ENCODE measurements around the gene IGFL4. TPM values are rescaled to one million over a fixed set of nuclear protein-coding genes. Genes with fewer than 3 reads are reported as not detected.

The IGFL4 gene
- total and polyA plus RNA-seq, 10 of the 15 experiments (the other 5 are each of a cell fraction or from before 2014, with no cell fraction given): not detected

GRCh38 chr19:46073268-46073922 lies 32.6 kb upstream of the IGFL4 start (continued):
- TF ChIP-seq, protein P1, sequence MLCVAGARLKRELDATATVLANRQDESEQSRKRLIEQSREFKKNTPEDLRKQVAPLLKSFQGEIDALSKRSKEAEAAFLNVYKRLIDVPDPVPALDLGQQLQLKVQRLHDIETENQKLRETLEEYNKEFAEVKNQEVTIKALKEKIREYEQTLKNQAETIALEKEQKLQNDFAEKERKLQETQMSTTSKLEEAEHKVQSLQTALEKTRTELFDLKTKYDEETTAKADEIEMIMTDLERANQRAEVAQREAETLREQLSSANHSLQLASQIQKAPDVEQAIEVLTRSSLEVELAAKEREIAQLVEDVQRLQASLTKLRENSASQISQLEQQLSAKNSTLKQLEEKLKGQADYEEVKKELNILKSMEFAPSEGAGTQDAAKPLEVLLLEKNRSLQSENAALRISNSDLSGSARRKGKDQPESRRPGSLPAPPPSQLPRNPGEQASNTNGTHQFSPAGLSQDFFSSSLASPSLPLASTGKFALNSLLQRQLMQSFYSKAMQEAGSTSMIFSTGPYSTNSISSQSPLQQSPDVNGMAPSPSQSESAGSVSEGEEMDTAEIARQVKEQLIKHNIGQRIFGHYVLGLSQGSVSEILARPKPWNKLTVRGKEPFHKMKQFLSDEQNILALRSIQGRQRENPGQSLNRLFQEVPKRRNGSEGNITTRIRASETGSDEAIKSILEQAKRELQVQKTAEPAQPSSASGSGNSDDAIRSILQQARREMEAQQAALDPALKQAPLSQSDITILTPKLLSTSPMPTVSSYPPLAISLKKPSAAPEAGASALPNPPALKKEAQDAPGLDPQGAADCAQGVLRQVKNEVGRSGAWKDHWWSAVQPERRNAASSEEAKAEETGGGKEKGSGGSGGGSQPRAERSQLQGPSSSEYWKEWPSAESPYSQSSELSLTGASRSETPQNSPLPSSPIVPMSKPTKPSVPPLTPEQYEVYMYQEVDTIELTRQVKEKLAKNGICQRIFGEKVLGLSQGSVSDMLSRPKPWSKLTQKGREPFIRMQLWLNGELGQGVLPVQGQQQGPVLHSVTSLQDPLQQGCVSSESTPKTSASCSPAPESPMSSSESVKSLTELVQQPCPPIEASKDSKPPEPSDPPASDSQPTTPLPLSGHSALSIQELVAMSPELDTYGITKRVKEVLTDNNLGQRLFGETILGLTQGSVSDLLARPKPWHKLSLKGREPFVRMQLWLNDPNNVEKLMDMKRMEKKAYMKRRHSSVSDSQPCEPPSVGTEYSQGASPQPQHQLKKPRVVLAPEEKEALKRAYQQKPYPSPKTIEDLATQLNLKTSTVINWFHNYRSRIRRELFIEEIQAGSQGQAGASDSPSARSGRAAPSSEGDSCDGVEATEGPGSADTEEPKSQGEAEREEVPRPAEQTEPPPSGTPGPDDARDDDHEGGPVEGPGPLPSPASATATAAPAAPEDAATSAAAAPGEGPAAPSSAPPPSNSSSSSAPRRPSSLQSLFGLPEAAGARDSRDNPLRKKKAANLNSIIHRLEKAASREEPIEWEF (IDR thresholded peaks at IDR 0.05; ENCODE audit: insufficient replicate concordance, low read depth, low read length): no peak
- TF ChIP-seq YY1 (IDR thresholded peaks at IDR 0.05; ENCODE audit: low read depth, low read length) (no peak), E4F1 (IDR thresholded peaks at IDR 0.05; ENCODE audit: borderline replicate concordance, partially characterized antibody) (no peak)

Measured in GM12878 (cell line).